ENCODE results near the gene PTPN4.

PTPN4 gene

DNA sequence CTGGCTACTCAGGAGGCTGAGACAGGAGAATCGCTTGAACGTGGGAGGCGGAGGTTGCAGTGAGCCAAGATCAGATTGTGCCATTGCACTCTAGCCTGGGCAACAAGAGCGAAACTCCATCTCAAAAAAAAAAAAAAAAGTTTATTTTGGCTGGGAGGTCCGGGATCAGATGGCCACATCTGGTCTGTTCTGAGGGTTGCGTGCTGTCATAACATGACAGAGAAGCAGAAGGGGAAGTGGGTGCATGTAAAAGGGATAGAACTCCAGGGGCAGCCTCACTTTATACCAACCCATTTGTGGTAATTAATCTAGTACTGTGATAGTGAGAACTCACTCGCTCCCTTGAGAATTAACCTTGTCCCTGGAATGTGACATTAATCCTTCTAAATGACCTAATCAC, 101.2 kb downstream of the PTPN4 start:
- no peak for DNase-seq

DNA sequence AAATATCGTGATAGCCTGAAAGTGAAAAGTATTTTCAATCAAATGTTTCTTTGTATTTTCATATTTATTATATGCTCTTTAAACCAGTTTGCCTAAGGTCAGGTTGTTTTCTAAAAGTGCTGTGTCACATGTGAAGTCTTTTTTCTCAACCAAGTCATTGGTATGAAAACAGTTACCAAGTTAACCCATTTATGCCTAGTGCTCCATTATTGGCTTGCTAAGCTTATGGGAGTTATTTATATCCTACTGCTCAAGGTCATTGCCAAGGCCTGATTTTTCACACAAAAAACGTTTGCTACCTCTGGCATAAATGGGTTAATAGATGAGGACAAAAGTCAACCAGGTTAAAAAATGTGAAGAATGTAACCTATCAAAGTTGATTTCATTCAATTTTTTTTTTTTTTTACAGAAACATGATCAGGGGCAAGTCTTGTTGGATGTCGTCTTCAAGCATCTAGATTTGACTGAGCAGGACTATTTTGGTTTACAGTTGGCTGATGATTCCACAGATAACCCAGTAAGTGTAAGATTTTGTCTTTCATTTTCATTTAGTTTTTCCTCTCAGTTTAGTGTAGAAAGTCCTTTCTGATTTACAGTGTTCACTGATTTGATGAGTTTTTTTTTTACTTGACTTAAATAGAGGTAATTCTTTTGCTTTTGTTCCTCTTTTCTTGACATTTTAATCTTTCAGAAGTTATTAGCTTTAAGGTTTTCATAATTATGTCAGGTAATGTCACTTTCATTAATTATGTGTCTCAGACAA, 102.6 kb downstream of the PTPN4 start:
- no peak for DNase-seq

DNA sequence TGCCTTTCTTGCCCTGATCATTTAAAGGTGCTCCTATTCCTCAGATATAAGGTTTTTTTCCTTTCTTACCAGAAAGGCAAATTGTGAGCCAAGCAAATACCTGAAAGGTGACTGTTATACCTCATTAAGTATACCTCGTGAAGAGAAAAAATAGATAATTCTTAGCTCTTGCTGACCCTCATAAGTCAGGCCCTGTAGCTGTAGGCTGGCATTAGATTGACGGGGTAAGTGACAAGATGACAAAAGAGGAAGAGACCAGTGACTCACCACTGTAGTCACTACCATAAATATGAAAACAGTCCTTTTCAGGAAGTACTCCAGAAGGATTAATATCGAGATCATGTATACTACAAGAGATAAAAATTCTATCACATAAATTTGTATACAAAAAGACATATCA, 104.6 kb downstream of the PTPN4 start:
- no peak for DNase-seq

DNA sequence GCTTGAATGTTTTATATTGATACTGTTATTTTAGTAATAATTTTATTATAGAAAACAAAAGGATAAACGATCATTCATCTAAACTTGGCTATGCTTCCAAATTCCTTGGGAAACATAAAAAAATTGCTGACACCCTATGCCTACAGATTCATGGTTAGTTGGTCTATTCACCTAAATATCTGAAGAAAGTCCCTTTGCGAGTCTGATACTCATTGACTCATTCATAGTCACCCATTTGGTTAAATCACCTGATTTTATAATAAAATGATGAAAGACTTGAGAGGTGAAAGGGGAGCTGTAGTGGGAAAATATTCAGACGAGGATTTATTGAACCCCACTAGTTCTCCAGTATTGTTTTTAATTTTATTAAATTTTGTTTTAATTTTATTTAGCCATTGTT, 112.0 kb downstream of the PTPN4 start:
- DNase-seq: no peak

DNA sequence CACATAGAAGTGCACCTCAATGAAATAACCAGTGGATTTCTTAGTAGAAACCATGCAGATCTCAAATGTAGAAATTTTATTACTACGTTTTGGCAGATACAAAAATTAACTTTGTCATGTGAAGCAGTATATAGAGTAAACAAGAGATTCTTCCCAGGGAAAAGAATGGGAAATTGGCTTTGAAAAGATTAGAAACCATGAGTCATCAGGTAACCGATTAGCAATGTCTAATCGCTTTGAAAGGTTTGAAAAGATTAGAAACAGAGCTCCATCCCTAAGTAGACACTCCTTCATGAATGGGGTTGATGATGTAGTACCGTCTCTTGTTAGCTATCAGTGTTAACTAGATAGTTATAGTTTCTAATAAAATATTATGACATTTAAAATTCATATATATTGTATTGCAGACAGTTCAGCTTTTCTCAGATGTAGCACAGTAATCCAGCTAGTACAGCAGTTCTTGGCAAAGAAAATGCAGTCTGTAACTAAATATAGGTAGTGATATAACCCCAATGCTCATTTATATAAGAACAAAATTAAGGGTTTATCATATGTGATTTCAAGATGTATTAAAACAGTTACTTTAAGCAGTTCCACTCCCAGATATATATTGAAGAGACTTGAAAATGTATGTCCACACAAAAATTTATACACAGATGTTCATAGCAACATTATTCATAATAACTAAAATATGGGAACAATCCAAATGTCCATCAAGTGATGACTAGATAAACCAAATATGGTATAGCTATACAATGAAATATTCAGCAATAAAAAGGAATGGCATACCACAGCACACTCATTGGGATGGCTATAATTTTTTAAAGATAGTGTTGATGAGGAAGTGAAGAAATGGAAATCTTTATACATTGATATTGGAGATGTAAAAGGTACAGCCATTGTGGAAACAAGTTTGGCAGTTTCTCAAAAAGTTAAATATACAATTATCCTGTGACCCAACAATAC, 113.9 kb downstream of the PTPN4 start:
- no peak for DNase-seq

DNA sequence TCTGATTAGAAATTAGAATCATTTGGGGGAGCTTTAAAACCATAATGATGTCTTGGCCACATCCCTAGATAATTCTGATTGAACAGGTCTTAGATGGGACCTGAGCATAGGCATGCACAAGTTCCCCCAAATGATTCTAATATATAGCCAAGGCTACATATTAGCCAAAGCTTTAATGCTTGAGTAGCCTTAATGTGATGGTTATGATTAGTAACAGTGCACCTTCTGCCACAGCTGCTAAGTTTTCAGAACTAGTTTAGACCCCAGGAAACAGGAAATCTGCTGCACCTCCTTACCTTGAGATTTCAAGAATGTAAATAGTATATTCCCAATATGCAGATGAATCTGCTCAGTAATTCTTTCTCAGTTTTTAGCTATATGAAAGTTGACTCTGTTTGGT, 119.8 kb downstream of the PTPN4 start:
- no peak for DNase-seq

DNA sequence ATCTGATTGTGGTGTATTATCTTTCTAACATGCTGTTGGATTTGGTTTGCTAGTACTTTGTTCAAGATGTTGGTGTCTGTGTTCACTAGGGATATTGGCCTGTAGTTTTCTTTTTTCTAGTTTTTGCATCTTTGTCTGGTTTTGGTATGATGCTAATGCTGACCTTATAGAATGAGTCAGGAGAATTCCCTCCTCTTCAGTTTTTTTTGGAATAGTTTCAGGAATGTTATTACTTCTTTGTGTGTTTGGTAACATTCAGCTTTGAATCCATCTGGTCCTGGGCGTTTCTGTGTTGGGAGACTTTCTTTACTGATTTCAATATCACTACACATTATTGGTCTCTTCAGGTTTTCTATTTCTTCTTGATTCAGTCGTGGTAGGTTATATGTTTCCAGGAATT, 129.0 kb downstream of the PTPN4 start:
- no peak for DNase-seq

DNA sequence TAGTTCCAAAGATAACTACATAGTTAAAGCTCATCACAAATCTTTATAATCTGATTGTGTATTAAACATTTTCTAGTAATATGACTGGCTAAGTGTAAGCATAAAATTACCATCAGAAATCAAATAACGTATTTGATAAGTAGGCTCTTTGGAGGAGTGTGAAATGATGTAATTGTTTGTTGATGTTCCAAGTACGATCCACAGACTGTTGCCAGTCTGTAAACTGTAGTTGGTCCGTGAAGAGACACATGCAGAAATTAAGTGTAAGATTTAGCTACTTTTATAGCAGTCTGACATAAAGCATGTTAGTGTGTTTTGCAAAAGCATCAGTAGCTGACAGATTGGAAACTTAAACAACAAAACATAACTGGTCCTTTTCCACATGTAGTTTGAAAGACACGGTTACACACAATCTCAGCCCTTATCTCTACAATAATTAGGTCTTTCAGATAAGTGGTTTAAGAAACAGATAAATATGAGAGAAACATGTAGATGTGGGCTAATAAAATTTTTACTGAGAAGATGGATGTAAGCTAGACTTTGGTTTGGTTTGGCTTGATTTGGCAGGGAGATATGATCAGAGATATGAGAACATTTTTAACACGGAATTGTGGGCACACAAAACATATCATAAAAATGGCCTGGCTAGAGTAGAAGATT, 138.1 kb downstream of the PTPN4 start:
- DNase-seq: no peak

DNA sequence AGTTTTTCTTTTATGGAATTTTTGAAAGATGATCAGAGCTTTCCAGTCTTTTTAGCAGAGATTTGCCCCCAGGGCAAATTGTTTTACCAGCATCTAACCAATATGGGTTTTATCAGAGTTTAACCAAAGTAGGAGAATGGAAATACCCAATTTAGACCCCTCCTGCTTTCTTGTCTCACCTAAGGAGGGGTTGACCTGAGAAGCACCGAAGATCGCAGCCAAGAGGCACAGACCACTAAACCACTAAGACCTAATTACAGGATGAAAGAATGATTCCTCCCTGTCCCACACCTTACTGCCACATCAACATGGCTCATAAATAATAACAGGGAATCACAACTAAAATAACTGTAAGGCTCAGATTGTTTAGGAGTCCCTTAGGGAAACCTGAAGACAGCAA, 141.3 kb downstream of the PTPN4 start:
- DNase-seq: no peak

DNA sequence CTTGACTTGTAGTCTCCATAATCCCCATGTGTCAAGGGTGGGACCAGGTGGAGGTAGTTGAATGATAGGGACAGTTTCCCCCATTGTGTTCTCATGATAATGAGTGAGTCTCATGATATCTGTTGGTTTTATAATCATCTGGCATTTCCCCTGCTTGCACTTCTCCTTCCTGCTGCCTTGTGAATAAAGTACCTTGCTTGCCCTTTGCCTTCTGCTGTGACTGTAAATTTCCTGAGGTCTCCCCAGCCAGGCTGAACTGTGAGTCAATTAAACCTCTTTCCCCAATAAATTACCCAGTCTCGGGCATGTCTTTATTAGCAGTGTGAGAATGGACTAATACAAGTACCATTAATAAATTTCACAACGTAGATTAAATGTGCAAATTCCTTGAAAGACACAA, 150.8 kb downstream of the PTPN4 start:
- DNase-seq: no peak

DNA sequence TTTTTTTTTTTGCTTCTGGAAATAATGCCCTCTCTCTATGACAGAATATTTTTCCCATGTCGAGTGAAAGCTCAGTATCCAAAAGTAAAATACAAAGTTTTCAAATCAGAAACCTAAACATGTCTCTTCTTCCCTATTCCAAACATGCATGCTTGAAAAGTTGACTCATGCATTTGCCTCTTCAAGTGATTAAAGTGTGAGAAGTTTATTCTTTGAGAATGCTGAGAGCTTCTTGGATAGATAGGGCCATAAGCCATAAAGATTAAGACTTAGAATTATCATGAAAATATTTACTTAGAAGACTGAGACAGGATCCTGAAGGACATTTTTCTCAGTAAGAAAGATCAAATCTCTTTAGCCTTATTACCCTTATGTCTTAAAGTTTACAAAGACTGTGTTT, 154.5 kb downstream of the PTPN4 start:
- DNase-seq: no peak

DNA sequence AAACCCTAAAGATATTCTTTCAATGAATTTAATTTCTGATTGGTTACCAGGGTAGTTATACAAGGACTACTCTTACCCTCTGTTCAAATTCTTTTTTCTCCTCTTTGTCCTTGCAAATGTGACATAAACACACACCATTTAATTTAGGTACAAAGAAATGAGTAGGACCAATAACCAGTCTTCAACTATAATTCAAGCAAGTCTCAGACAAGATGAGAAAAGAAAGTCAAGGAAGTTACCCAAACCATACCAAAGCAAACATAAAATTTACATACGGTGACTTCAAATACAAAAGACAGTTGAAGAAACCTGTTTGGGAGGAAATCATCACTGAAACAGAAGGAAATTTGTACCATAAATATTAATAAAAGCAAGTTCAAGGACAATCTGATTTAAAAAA, 162.1 kb downstream of the PTPN4 start:
- peak in 2 of 6 experiments; percentile 3 to 6 for DNase-seq

DNA sequence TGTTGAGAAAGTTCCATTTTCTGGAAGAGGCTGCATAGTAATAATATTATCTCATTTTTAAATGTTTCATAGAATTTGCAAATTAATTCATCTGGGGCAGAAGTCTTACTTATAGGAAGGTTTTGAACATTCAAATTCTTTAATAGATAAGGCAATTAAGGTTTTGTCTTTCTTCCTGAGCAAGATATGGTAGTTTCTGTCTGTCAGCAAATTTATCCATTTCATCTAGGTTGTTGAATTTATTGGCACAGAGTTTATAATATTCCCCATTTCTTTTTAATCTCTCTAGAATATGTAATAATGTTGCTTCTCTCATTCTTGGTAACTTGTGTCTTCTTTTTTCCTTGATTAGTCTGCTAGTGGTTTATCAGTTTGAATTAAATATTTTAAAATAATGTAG, 163.0 kb downstream of the PTPN4 start:
- DNase-seq: no peak

DNA sequence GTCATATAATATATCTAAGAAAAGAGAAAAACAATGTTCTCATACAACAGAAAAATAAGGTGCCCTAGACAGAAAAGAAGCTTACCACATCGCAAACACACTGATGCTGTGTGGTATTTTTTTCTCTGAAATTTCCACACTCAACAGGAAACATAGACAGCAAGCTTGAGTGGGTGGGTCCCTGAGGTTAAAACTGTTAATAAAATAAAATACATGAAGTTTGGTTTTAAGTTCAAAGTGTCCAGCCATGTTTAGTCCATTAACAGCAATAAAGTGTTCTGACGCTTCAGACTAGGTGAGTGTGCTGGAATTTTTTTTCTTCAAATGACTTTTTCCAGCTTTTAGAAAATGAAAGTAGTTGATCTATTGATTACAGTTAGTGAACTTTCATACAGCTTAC, 169.8 kb downstream of the PTPN4 start:
- DNase-seq: peak in 3 of 6 experiments; percentile 44 to 65 (median 52)

DNA sequence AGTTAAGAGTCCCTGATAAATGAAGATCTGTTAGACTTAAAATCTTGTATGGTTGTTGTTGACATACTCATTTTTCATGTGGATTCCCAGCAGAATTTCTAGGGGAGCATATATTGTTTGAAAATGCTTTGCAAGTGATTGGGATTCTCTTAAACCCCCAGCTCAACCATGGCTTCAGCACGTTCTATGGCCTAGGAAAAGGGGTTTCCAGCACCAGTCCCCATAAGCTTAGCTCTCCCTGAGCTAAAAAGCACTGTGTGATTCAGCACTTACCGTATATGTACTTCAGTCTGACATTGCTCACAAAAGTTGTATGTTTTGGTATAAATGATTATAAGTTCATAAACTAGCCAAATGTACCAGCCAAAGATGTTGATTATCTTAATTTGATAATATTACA, 173.1 kb downstream of the PTPN4 start:
- no peak for DNase-seq

DNA sequence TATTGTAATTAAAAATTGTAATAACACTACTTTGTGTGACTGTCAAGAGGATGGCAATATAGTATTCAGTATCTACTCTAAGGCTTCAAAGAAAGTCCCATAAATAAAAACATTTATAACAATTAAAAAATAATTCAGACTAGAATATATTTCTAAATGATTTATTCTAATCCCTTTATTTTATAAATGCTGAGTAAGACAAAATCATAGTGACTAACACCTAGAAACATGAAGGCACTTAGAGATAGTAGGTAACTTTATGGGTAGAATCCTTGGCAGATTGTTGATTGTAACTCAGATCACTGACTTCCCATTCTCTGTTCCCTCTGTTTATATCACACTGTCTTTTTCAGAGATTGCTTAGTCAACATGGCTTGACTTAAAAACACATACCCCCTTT, 174.6 kb downstream of the PTPN4 start:
- no peak for DNase-seq

DNA sequence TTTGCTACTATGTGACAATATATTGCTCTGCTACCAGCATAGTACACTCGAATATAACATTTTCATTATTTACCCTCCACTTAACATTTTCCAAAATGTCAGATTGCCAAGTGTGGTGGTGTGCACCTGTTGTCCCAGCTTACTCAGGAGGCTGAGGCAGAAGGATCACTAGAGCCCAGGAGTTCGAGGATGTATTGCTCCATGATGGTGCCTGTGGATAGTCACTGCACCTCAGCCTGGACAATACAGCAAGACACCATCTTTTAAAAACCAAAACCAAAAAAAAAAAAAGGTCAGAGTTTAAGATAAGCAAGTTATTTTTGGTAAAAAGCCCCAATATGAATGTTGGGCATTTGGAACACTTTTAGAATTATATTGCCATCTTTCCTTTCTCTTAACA, 178.0 kb downstream of the PTPN4 start:
- DNase-seq: no peak

DNA sequence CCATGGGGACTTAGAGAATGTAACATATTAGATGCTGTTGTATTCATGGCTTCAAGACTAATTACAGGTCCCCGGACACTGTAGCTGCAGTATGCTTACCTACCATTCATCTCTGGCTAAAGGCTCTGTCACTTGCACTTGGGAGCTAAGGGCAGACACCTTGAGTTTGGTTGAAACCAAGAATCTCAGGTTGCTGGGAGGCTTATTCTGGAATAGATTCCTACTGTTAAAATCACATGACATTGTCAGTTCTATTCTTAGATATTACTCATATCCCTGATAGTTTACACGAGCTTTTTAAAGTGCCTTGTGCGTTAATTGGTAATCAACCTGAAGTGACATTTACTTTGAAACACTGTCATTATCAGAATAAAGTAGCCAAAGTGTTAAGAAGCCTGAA, 180.2 kb downstream of the PTPN4 start:
- no peak for DNase-seq

DNA sequence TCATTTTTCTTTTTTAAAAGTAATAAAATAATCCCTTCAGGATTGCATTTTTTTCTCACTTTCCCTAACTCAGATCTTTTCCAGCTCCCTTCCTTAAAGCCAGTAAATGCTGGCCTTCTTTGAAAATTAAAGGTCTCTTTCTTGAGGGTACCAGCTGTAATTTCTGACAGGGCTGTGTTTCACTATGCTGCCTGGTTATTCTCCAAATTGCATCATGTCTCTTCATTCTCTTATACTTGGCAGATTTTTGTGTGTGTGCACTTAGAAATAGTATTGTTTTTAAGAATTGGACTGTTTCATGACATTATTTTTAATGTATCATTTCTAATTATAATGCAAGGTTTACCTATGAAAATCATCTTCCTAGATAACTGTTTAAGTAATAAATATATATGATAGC, 181.1 kb downstream of the PTPN4 start:
- no peak for DNase-seq

DNA sequence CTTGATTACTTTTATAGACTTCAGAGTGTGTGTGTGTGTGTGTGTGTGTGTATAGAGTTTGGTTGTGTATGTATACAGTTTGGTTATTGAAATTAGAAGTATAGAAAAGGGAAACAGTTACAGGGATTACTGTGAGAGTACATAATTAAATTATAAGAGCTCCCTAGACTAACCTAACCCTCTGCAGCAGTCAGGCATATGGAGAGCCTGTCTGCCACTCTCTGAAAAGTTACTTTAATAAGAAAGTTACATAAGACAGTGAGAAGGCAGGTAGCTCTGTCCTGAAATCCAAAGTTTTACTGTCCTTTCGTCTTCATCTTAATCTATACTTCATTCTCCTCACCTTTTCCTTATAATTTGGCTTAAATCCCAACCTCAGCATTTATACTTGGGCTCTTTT, 181.7 kb downstream of the PTPN4 start:
- DNase-seq: no peak

DNA sequence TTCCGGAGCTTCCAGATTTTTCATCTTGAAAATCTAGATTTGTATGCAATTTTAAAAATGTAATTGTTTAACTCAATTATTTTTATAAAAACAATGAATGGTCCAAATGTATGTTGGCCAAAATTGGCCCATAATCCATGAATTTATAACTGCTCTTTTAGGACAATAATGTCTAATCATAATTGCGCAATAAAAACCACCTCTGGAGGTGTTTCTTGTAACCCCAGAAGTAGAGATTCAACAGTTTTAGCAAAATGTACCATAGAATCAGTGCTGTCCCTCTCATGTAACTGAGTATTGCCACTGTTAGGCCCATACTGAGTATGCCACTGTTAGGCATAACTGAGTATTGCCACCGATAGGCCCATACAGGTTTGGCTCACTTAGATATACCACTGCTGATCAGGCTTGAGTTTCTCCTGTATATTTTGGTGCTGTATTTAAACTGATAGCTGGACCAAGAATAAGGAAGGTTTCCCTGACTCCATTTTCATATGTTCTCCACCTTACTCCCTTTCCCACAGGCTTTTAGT, 182.3 kb downstream of the PTPN4 start:
- no peak for DNase-seq

DNA sequence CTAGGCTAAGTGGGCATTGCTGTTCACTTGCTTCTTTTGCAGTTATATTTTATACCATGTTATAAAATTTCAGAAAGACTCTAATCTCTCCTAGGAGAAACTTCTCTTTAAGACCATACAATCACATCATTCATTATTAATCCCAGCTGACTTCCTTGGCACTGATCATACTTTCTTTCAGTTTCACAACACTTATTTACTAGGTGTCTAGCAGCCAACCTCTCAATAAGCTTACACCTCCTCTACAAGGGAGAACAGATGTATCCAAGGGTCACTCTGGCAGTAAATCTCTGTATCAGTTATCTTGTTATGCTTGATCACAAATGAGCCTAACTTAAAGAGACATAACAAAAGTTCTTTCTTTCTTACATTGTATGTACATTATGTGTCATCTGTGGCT, 183.3 kb downstream of the PTPN4 start:
- DNase-seq: no peak

DNA sequence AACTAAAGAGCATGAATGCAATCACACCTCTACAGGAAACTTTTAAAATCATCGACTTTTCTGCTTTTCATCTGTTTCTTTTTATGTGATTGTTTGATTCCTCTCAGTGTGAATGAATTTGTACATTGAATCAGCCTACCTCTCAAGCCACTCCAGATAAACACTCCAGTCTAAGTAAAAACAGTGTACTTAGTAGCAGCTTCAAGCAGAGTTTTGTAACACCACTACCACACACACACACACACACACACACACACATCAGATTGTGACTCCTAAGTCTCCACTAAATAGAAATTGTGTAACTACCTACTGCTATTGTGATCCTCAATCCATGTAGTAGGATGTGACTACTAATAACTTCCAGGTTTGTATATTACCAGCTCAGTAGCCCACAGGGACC, 187.8 kb downstream of the PTPN4 start:
- DNase-seq: no peak
